GM19328 (cell line): ENCODE data around the gene DNAJC1.
"Not testable (repeated sequence)": the region's sequence is repeated elsewhere in the genome, so short reads cannot be mapped to it uniquely, and the experiment has no call there.

Experiments
- ATAC-seq: cut with Tn5 transposase; IDR thresholded peaks from one replicate; pipeline ENCODE4 v1.9.1; 2021; ENCODE audit warnings: mild to moderate bottlenecking, moderate library complexity; ENCODE audit not compliant: unreplicated experiment

DNAJC1 gene

GRCh38 chr10:22003177-22003963 lies at the start of gene DNAJC1:
Gene DNAJC1, minus strand, starts transcription at chr10:22003730. Its CDS starts 296 bp downstream, at chr10:22003434.
- peak; percentile 96 for ATAC-seq

GRCh38 chr10:22053048-22053447 lies 49.5 kb upstream of the DNAJC1 start:
- no peak for ATAC-seq

- no peak for ATAC-seq
These were observed 46.1 kb upstream of the DNAJC1 start for GRCh38 chr10:22049635-22050034.

GRCh38 chr10:22047812-22048211 lies 44.3 kb upstream of the DNAJC1 start:
- no peak for ATAC-seq

GRCh38 chr10:22043327-22043633 lies 39.8 kb upstream of the DNAJC1 start:
- ATAC-seq: no peak

- no peak for ATAC-seq
These were observed 39.2 kb upstream of the DNAJC1 start for GRCh38 chr10:22042557-22043326.

- ATAC-seq: no peak
These were observed 30.8 kb upstream of the DNAJC1 start for GRCh38 chr10:22034333-22034732.

GRCh38 chr10:22032268-22032667 lies 28.7 kb upstream of the DNAJC1 start:
- ATAC-seq: not testable (repeated sequence)

- no peak for ATAC-seq
These were observed 26.9 kb upstream of the DNAJC1 start for GRCh38 chr10:22030421-22030820.

- ATAC-seq: no peak
These were observed 26.1 kb upstream of the DNAJC1 start for GRCh38 chr10:22029445-22030236.

GRCh38 chr10:22027364-22028238 lies 24.1 kb upstream of the DNAJC1 start:
- ATAC-seq: no peak

GRCh38 chr10:22026287-22026686 lies 22.8 kb upstream of the DNAJC1 start:
- no peak for ATAC-seq

- ATAC-seq: no peak
These were observed 20.0 kb upstream of the DNAJC1 start for GRCh38 chr10:22023508-22023907.

- no peak for ATAC-seq
These were observed 18.9 kb upstream of the DNAJC1 start for GRCh38 chr10:22022257-22023032.

- ATAC-seq: not testable (repeated sequence)
These were observed 17.6 kb upstream of the DNAJC1 start for GRCh38 chr10:22021144-22021543.

- no peak for ATAC-seq
These were observed 13.9 kb upstream of the DNAJC1 start for GRCh38 chr10:22017283-22018020.

GRCh38 chr10:22016046-22016705 lies 12.6 kb upstream of the DNAJC1 start:
- no peak for ATAC-seq

- ATAC-seq: no peak
These were observed 7.5 kb upstream of the DNAJC1 start for GRCh38 chr10:22010973-22011408.
